Activated CD4-positive, alpha-beta T cell treated with anti-CD3 and anti-CD28 coated beads for 36 hours (primary cell): Measurements from ENCODE around the gene PDE6B. TPM values are rescaled to one million over a fixed set of nuclear protein-coding genes. Genes with fewer than 3 reads are reported as not detected.
"Not testable (repeated sequence)": the region's sequence is repeated elsewhere in the genome, so short reads cannot be mapped to it uniquely, and the experiment has no call there.

Experiments
- ATAC-seq: fragments of 200-7000 bp; cut with Tn5 transposase; one replicate; pipeline ENCODE4 v1.10.0; 2021; ENCODE audit warnings: mild to moderate bottlenecking, moderate library complexity
- CTCF ChIA-PET: fragments of 350-600 bp; sonication (Branson Sonifier 250); formaldehyde crosslinking; loops from one replicate; lab custom pipeline; 2021; ENCODE audit warnings: antibody characterized with exemption; lab: Charles Lee
- POLR2A ChIA-PET: fragments of 350-600 bp; sonication (Branson Sonifier 250); formaldehyde crosslinking; loops from one replicate; lab custom pipeline; 2021; ENCODE audit warnings: antibody characterized with exemption, inconsistent platforms; lab: Charles Lee
- DNase-seq: peaks from one replicate; pipeline ENCODE4 v3.0.0-alpha.2; 2020
- H3K27ac Mint-ChIP-seq: one replicate; pipeline ENCODE4 v1.8.0; 2021; ENCODE audit warnings: mixed read lengths
- H3K27me3 Mint-ChIP-seq: one replicate; pipeline ENCODE4 v1.8.0; 2021; ENCODE audit warnings: mixed read lengths
- H3K36me3 Mint-ChIP-seq: one replicate; pipeline ENCODE4 v1.8.0; 2021; ENCODE audit warnings: low read depth, mixed read lengths
- H3K4me1 Mint-ChIP-seq: one replicate; pipeline ENCODE4 v1.8.0; 2021; ENCODE audit warnings: mixed read lengths
- H3K4me3 Mint-ChIP-seq: one replicate; pipeline ENCODE4 v1.8.0; 2021; ENCODE audit warnings: mild to moderate bottlenecking, moderate library complexity, mixed read lengths
- H3K9me3 Mint-ChIP-seq: one replicate; pipeline ENCODE4 v1.8.0; 2021; ENCODE audit warnings: low read depth, mixed read lengths
- intact Hi-C, 2 experiments: fragments of 100-400 bp; cut with DNase I in 1 of 2; cut with micrococcal nuclease in 1 of 2; formaldehyde crosslinking; loops; one replicate each; pipeline versions ENCODE4 v1.14.2 to v1.15.1; 2022 to 2024; cut with DNase I, micrococcal nuclease
- total RNA-seq, 2 experiments: library from RNA; stranded (reverse); gene quantifications; one replicate each; pipeline ENCODE4 v1.2.3, GENCODE V29; 2021

The PDE6B gene
- total RNA-seq, 2 experiments from 2014 or later = 16.2 to 17.2 TPM

GRCh38 chr4:685679-686412 is 60.5 kb downstream of the PDE6B start:
- ATAC-seq (no peak), DNase-seq (no peak)
- POLR2A ChIA-PET = no interaction called here
- Mint-ChIP-seq H3K9me3 (no peaks in the 10 kb centered on the region), H3K4me3 (no peak overlapping the region), H3K27me3 (peaks cover 10% of the 10 kb centered on the region), H3K27ac (no peak overlapping the region), H3K36me3 (no peaks in the 10 kb centered on the region), H3K4me1 (no peaks in the 10 kb centered on the region)
- intact Hi-C loops = no loop called here
- CTCF ChIA-PET = no interaction called here

GRCh38 chr4:686413-687040 is 61.2 kb downstream of the PDE6B start:
- Mint-ChIP-seq H3K27me3 (peaks cover 10% of the 10 kb centered on the region), H3K4me1 (no peaks in the 10 kb centered on the region), H3K9me3 (no peaks in the 10 kb centered on the region), H3K4me3 (no peak overlapping the region), H3K36me3 (no peaks in the 10 kb centered on the region), H3K27ac (no peak overlapping the region)
- ChIA-PET CTCF (no interaction called here), POLR2A (interaction anchor here (0.8 kb wide), 1 partner anchor 80 kb away, joined by 3 read pairs; no protein-coding TSS in a partner anchor)
- intact Hi-C loops = no loop called here
- no peak for DNase-seq
- no peak for ATAC-seq

- CTCF ChIA-PET = interaction anchor here (0.7 kb wide), 1 partner anchor 658 kb away, joined by 3 read pairs; no protein-coding TSS in a partner anchor
- Mint-ChIP-seq H3K27ac (no peak overlapping the region), H3K4me1 (no peaks in the 10 kb centered on the region), H3K36me3 (no peaks in the 10 kb centered on the region), H3K4me3 (no peak overlapping the region), H3K27me3 (peaks cover 10% of the 10 kb centered on the region), H3K9me3 (no peaks in the 10 kb centered on the region)
- POLR2A ChIA-PET = interaction anchor here (0.8 kb wide), 1 partner anchor 80 kb away, joined by 3 read pairs; no protein-coding TSS in a partner anchor
- no peak for ATAC-seq
- DNase-seq = peak; percentile 5
- intact Hi-C loops = no loop called here
These were observed 61.9 kb downstream of the PDE6B start for GRCh38 chr4:687048-687970.

GRCh38 chr4:687971-688853 is 62.8 kb downstream of the PDE6B start:
- ChIA-PET POLR2A (no interaction called here), CTCF (interaction anchor here (0.7 kb wide), 1 partner anchor 657 kb away, joined by 3 read pairs; no protein-coding TSS in a partner anchor)
- no peak for ATAC-seq
- no peak overlapping the region for H3K4me3 Mint-ChIP-seq
- intact Hi-C loops = no loop called here
- DNase-seq = peak; percentile 9
- no peak overlapping the region for H3K27ac Mint-ChIP-seq
- H3K9me3 Mint-ChIP-seq = no peaks in the 10 kb centered on the region
- no peaks in the 10 kb centered on the region for H3K4me1 Mint-ChIP-seq
- no peaks in the 10 kb centered on the region for H3K36me3 Mint-ChIP-seq
- peaks cover 10% of the 10 kb centered on the region for H3K27me3 Mint-ChIP-seq

- Mint-ChIP-seq H3K4me3 (no peak within 1 kb of the TSS), H3K36me3 (no peaks in the 10 kb centered on the region), H3K27ac (no peak within 1 kb of the TSS), H3K4me1 (no peaks in the 10 kb centered on the region), H3K9me3 (no peaks in the 10 kb centered on the region), H3K27me3 (peaks cover 13% of the 10 kb centered on the region)
- ChIA-PET POLR2A (no interaction called here), CTCF (no interaction called here)
- ATAC-seq (no peak), DNase-seq (peak; percentile 7)
- intact Hi-C loops = no loop called here
These were observed 63.7 kb downstream of the PDE6B start, which contains the start of gene SLC49A3 for GRCh38 chr4:688854-689681. Gene SLC49A3 (minus strand): TSS chr4:689151. CDS start chr4:689127, 24 bp downstream.

GRCh38 chr4:689723-690122 is 64.3 kb downstream of the PDE6B start:
- no peak for DNase-seq
- CTCF ChIA-PET = no interaction called here
- Mint-ChIP-seq H3K36me3 (no peaks in the 10 kb centered on the region), H3K27ac (no peak overlapping the region), H3K4me3 (no peak overlapping the region), H3K4me1 (no peaks in the 10 kb centered on the region), H3K27me3 (peaks cover 16% of the 10 kb centered on the region), H3K9me3 (no peaks in the 10 kb centered on the region)
- intact Hi-C loops = no loop called here
- no peak for ATAC-seq
- POLR2A ChIA-PET = no interaction called here

GRCh38 chr4:692771-693554 is 67.6 kb downstream of the PDE6B start:
- H3K9me3 Mint-ChIP-seq = no peaks in the 10 kb centered on the region
- H3K27ac Mint-ChIP-seq = no peak overlapping the region
- intact Hi-C loops = no loop called here
- H3K4me1 Mint-ChIP-seq = no peaks in the 10 kb centered on the region
- no peak for ATAC-seq
- no peak overlapping the region for H3K4me3 Mint-ChIP-seq
- ChIA-PET CTCF (no interaction called here), POLR2A (no interaction called here)
- DNase-seq = no peak
- peaks cover 11% of the 10 kb centered on the region for H3K27me3 Mint-ChIP-seq
- H3K36me3 Mint-ChIP-seq = no peaks in the 10 kb centered on the region

GRCh38 chr4:694341-694940 is 69.1 kb downstream of the PDE6B start:
- H3K9me3 Mint-ChIP-seq, POLR2A ChIA-PET, CTCF ChIA-PET, H3K4me1 Mint-ChIP-seq, intact Hi-C loops, H3K36me3 Mint-ChIP-seq, H3K4me3 Mint-ChIP-seq, ATAC-seq, H3K27ac Mint-ChIP-seq, DNase-seq: not testable (repeated sequence)
- H3K27me3 Mint-ChIP-seq = peaks cover 10% of the 10 kb centered on the region

- ATAC-seq (no peak), DNase-seq (no peak)
- H3K9me3 Mint-ChIP-seq = no peaks in the 10 kb centered on the region
- no peaks in the 10 kb centered on the region for H3K36me3 Mint-ChIP-seq
- intact Hi-C loops = loop anchor here in 1 of 2 experiments (10.0 kb wide), 1 partner anchor 885 kb away; no protein-coding TSS in a partner anchor
- POLR2A ChIA-PET = no interaction called here
- no peak overlapping the region for H3K27ac Mint-ChIP-seq
- CTCF ChIA-PET = interaction anchor here (0.7 kb wide), 1 partner anchor 64 kb away, joined by 3 read pairs; no protein-coding TSS in a partner anchor
- H3K27me3 Mint-ChIP-seq = no peaks in the 10 kb centered on the region
- H3K4me1 Mint-ChIP-seq = peaks cover 8% of the 10 kb centered on the region
- no peak overlapping the region for H3K4me3 Mint-ChIP-seq
These were observed 74.6 kb downstream of the PDE6B start for GRCh38 chr4:699816-700580.
